OCI-LY3 (cell line): ENCODE results near the gene EML4.

Source experiments
- H2AFZ ChIP-seq: fragments of 200-600, 300-600 bp; shearing (Covaris generic); 2 replicates; pipeline ENCODE4 v1.6.0; 2014; ENCODE audit warnings: antibody characterized with exemption, low read depth, low read length
- H3K27ac ChIP-seq: fragments of 200-600, 300-600 bp; sonication (generic); 2 replicates; pipeline ENCODE4 v1.5.1; 2014; ENCODE audit warnings: mild to moderate bottlenecking, low read length, moderate library complexity, mixed read lengths
- H3K27me3 ChIP-seq: fragments of 200-600, 300-600 bp; sonication (generic); 2 replicates; pipeline ENCODE4 v1.6.1; 2014; ENCODE audit warnings: low read depth, low read length, mixed read lengths
- H3K36me3 ChIP-seq: fragments of 200-600, 300-600 bp; sonication (generic); replicated peaks from 2 replicates; pipeline ENCODE3; 2014; ENCODE audit warnings: low read depth, low read length, mixed read lengths
- H3K4me1 ChIP-seq: fragments of 300-600, 200-600 bp; sonication (generic); 2 replicates; pipeline ENCODE4 v1.6.1; 2014; ENCODE audit warnings: low read length, mixed read lengths
- H3K4me2 ChIP-seq: fragments of 200-600, 300-600 bp; sonication (generic); 2 replicates; pipeline ENCODE4 v1.6.1; 2014; ENCODE audit warnings: low read length, mixed read lengths
- H3K4me3 ChIP-seq: fragments of 300-600, 200-600 bp; sonication (generic); 2 replicates; pipeline ENCODE4 v1.5.1; 2014; ENCODE audit warnings: antibody characterized with exemption, mild to moderate bottlenecking, low read length, moderate library complexity
- H3K79me2 ChIP-seq: fragments of 300-600, 200-600 bp; shearing (Covaris generic); 2 replicates; pipeline ENCODE4 v1.6.1; 2014; ENCODE audit warnings: mild to moderate bottlenecking, low read length, mixed read lengths
- H3K9ac ChIP-seq: fragments of 300-600, 200-600 bp; shearing (Covaris generic); 2 replicates; pipeline ENCODE4 v1.6.0; 2014; ENCODE audit warnings: mild to moderate bottlenecking, low read length, moderate library complexity
- H3K9me3 ChIP-seq: fragments of 200-600, 300-600 bp; shearing (Covaris generic); 2 replicates; pipeline ENCODE4 v1.6.1; 2014; ENCODE audit warnings: low read length, mixed read lengths; ENCODE audit not compliant: insufficient read depth
- H4K20me1 ChIP-seq: fragments of 200-600, 300-600 bp; sonication (generic); 2 replicates; pipeline ENCODE4 v1.6.1; 2016; ENCODE audit warnings: low read length, mixed read lengths; ENCODE audit not compliant: insufficient read depth
- EZH2phosphoT487 ChIP-seq: fragments of 200-600 bp; shearing (Covaris generic); IDR thresholded peaks from 2 replicates; pipeline ENCODE4 v1.6.1; 2018; ENCODE audit warnings: antibody characterized with exemption, mixed run types, low read depth
- TF ChIP-seq, protein P1 (sequence below): fragments of 200-600, 300-600 bp; sonication (generic); IDR thresholded peaks from 2 replicates; pipeline ENCODE4 v1.5.1; 2014; ENCODE audit warnings: antibody characterized with exemption, low read length, low read depth

EML4 gene

DNA sequence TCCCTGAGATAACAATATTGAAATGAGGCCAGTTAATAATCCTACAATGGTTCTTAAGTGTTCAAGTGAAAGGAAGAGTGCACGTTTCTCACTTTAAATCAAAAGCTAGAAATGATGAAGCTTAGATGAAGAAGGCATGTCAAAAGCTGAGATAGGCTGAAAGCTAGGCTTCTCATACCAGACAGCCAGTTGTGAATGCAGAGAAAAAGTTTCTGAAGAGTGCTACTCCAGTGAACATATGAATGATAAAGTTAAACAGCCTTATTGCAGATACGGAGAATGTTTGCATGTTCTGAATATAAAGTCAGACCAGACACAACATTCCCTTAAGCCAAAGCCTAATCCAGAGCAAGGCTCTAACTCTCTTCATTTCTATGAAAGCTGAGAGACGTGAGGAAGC, 51.4 kb downstream of the EML4 start:
- Histone ChIP-seq H3K9ac (no peak overlapping the region), H3K36me3 (peaks cover 4% of the 10 kb centered on the region), H4K20me1 (peaks cover 75% of the 10 kb centered on the region), H3K9me3 (no peaks in the 10 kb centered on the region), H3K27me3 (no peaks in the 10 kb centered on the region), H2AFZ (no peak overlapping the region), H3K27ac (no peak overlapping the region), H3K4me1 (peaks cover 18% of the 10 kb centered on the region), H3K4me3 (no peak overlapping the region), H3K79me2 (peaks cover 74% of the 10 kb centered on the region), H3K4me2 (no peak overlapping the region)
- TF ChIP-seq, protein P1, sequence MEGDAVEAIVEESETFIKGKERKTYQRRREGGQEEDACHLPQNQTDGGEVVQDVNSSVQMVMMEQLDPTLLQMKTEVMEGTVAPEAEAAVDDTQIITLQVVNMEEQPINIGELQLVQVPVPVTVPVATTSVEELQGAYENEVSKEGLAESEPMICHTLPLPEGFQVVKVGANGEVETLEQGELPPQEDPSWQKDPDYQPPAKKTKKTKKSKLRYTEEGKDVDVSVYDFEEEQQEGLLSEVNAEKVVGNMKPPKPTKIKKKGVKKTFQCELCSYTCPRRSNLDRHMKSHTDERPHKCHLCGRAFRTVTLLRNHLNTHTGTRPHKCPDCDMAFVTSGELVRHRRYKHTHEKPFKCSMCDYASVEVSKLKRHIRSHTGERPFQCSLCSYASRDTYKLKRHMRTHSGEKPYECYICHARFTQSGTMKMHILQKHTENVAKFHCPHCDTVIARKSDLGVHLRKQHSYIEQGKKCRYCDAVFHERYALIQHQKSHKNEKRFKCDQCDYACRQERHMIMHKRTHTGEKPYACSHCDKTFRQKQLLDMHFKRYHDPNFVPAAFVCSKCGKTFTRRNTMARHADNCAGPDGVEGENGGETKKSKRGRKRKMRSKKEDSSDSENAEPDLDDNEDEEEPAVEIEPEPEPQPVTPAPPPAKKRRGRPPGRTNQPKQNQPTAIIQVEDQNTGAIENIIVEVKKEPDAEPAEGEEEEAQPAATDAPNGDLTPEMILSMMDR, result no peak
- TF ChIP-seq EZH2phosphoT487, result no peak

DNA sequence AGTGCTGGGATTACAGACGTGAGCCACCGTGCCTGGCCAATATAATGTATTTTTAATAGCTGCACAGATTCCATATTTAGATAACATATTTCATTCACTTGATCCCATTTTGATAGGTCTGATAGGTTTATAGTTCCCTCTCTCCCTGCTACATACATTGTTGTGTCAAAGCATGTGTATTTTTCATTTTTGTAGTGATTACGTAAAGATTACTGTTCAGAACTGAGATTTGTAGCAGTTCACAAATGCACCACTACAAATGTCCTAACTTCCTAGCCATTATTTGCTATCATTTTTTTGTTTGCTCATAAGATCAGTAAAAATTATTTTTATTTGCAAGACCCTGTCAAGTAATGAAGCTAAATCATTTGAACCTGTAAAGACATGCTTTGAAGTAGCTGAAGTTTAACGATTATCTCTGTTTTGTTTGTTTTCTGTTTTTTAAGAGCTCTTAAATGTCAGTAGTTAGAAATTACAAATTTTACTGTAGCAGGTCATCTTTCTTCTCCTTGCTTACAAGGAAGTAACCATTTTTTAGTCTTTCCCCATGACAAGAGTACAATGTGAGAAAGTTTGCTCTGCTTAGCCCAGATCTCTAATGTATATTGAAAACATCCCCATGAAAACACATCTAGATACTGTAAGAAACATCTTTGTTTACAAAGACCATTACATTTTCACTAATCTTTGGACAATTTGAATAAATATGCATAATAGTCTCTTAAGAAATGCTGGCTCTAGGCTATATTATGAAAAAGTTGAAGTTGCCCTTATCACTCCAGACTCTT, 54.1 kb downstream of the EML4 start:
- H3K4me3 ChIP-seq, result no peak overlapping the region
- no peak overlapping the region for H2AFZ ChIP-seq
- no peak overlapping the region for H3K27ac ChIP-seq
- no peaks in the 10 kb centered on the region for H3K9me3 ChIP-seq
- TF ChIP-seq EZH2phosphoT487, result no peak
- TF ChIP-seq, protein P1, result no peak
- H3K9ac ChIP-seq, result no peak overlapping the region
- H3K27me3 ChIP-seq, result no peaks in the 10 kb centered on the region
- H3K79me2 ChIP-seq, result peaks cover 66% of the 10 kb centered on the region
- H4K20me1 ChIP-seq, result peaks cover 75% of the 10 kb centered on the region
- H3K4me1 ChIP-seq, result peaks cover 15% of the 10 kb centered on the region
- peak overlapping the region; percentile 27 for H3K4me2 ChIP-seq
- peaks cover 4% of the 10 kb centered on the region for H3K36me3 ChIP-seq

DNA sequence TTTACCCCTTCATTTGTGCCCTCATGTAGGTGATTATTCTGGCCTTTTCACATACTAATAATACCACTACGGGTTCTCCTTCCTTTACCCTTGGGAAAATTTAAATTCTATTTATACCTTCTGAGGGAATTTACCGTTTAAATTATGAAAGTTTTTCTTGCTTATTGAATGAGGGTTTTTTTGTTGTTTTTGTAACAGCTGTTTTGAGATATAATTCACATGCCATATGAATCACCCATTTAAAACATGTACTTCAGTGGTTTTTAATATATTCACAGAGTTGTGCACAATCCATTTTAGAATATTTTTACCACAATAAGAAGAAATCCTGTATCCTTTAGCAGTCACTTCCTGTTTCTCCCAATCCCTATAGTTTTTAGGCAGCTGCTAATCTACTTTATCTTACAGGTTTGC, 54.7 kb downstream of the EML4 start:
- H3K79me2 ChIP-seq, result peaks cover 60% of the 10 kb centered on the region
- H3K27ac ChIP-seq, result no peak overlapping the region
- no peak overlapping the region for H3K4me3 ChIP-seq
- H3K4me1 ChIP-seq, result peaks cover 15% of the 10 kb centered on the region
- TF ChIP-seq, protein P1, result no peak
- no peak for TF ChIP-seq EZH2phosphoT487
- H3K36me3 ChIP-seq, result peaks cover 3% of the 10 kb centered on the region
- H3K27me3 ChIP-seq, result no peaks in the 10 kb centered on the region
- H2AFZ ChIP-seq, result no peak overlapping the region
- H3K9me3 ChIP-seq, result no peaks in the 10 kb centered on the region
- H3K4me2 ChIP-seq, result peak overlapping the region; percentile 27
- H4K20me1 ChIP-seq, result peaks cover 73% of the 10 kb centered on the region
- H3K9ac ChIP-seq, result no peak overlapping the region

DNA sequence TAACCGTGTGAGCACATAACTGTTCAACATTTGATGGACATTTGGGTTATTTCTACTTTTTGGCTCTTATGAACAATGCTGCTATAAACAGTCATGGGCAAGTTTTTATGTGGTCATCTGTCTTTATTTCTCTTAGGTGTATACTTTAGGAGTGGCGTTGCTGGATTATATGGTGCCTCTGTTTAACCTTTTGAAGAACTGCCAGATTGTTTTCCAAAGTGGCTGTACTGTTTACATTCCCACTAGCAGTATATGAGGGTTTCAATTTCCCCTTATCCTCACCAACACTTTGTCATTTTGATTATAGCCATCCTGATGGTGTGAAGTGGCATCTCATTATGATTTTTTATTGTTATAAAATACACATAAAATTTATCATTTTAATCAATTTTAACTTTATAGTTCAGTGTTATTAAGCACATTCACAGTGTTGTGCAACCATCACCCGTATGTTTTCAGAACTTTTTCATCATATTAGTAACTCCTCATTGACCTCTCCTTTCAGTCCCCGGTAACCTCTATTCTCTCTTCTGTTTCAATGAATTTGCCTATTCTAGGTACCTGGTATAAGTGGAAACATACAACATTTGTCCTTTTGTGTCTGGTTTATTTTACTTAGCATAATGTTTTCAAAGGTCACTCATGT, 55.4 kb downstream of the EML4 start:
- peaks cover 69% of the 10 kb centered on the region for H4K20me1 ChIP-seq
- H3K4me1 ChIP-seq, result peaks cover 15% of the 10 kb centered on the region
- H3K4me3 ChIP-seq, result no peak overlapping the region
- H3K4me2 ChIP-seq, result peak overlapping the region; percentile 27; the same call in 1 of the 2 replicates
- H2AFZ ChIP-seq, result no peak overlapping the region
- no peaks in the 10 kb centered on the region for H3K9me3 ChIP-seq
- H3K36me3 ChIP-seq, result no peaks in the 10 kb centered on the region
- no peak overlapping the region for H3K27ac ChIP-seq
- H3K9ac ChIP-seq, result no peak overlapping the region
- H3K79me2 ChIP-seq, result peaks cover 59% of the 10 kb centered on the region
- no peaks in the 10 kb centered on the region for H3K27me3 ChIP-seq
- TF ChIP-seq, protein P1, result no peak
- no peak for TF ChIP-seq EZH2phosphoT487
